ENCODE data around the gene LAMB1. TPM values are rescaled to one million over a fixed set of nuclear protein-coding genes. Genes with fewer than 3 reads are reported as not detected.
A peak's percentile ranks its signal among the peaks of the same experiment; 100 is the strongest.

The LAMB1 gene
- total RNA-seq, 1 donor, result 332 TPM

- no peak overlapping the region for H3K4me3 ChIP-seq (ENCODE audit: low read depth, low read length)
- TF ChIP-seq CTCF (IDR thresholded peaks at IDR 0.05; ENCODE audit: insufficient read depth, low read length), result peak; percentile 78
- peak; percentile 75 for DNase-seq (ENCODE audit: low read depth)
These were observed 128.1 kb downstream of the LAMB1 start for GRCh38 chr7:107874605-107875446.

DNA sequence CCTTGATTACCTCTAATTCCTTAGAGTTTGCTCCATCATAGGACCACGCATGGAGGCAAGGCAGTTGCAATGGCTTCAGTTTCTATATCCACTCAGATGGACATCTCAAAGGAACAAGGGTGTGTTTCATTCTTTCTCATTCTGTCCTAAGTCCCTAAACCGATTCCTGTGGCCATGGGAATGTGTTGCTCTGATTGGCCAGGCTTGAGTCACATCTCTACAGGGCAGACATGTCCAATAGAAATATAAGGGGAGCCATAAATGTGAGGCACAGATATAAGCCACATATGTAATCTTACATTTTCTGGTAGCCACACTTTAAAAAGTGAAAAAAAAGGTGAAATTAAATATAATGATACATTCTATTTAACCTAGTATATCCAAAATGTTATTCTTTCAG is 128.8 kb downstream of the LAMB1 start:
- TF ChIP-seq CTCF (IDR thresholded peaks at IDR 0.05; ENCODE audit: insufficient read depth, low read length), result no peak
- H3K4me3 ChIP-seq (ENCODE audit: low read depth, low read length), result no peak overlapping the region
- no peak for DNase-seq (ENCODE audit: low read depth)

Small RNA genes within 50 kb of the gene (small RNA-seq; reads per million reads assigned to genes)
- gene RF00012, result not detected

Other genes with a start within 250 kb of the LAMB1 start
- gene SLC26A3, start 199.9 kb downstream of the LAMB1 start, total RNA-seq (ENCODE audit: low replicate concordance), result not detected in 2 replicates
- gene DLD, start 112.0 kb downstream of the LAMB1 start, total RNA-seq (ENCODE audit: low replicate concordance), result 71.9 and 85.7 TPM in 2 replicates
- gene LAMB4, start 127.2 kb upstream of the LAMB1 start, total RNA-seq (ENCODE audit: low replicate concordance), result 0.08 and 0.45 TPM in 2 replicates

All from fibroblast of the aortic adventitia (primary cell).